Naive thymus-derived CD4-positive, alpha-beta T cell (primary cell): Measurements from ENCODE around the gene AFAP1. TPM values are rescaled to one million over a fixed set of nuclear protein-coding genes. Genes with fewer than 3 reads are reported as not detected.

Source experiments
- ATAC-seq: fragments of 150-1000 bp; cut with Tn5 transposase; 2 replicates; pipeline ENCODE4 v1.10.0; 2021; ENCODE audit warnings: mild to moderate bottlenecking, moderate library complexity
- CTCF ChIA-PET: fragments of 350-600 bp; sonication (Branson Sonifier 250); formaldehyde crosslinking; loops from one replicate; lab custom pipeline; 2021; ENCODE audit warnings: antibody characterized with exemption; lab: Charles Lee
- POLR2A ChIA-PET: fragments of 350-600 bp; sonication (Branson Sonifier 250); formaldehyde crosslinking; loops from one replicate; lab custom pipeline; 2021; ENCODE audit warnings: antibody characterized with exemption, inconsistent platforms; lab: Charles Lee
- DNase-seq, 9 donors: peaks; one replicate each; pipeline versions ENCODE4 v3.0.0 to v3.0.0-alpha.2; 2020 to 2022; ENCODE audit warnings: mixed read lengths in 1 of 9
- H3K27ac ChIP-seq: one replicate; pipeline ENCODE4 v1.7.0; 2013; ENCODE audit warnings: mild to moderate bottlenecking, low read depth, low read length, moderate library complexity
- H3K27me3 ChIP-seq, 2 donors: one replicate each; pipeline ENCODE4 v1.7.0; 2013; ENCODE audit warnings: low read length in 2 of 2, mild to moderate bottlenecking in 2 of 2, moderate library complexity in 2 of 2; ENCODE audit not compliant: control insufficient read depth in 2 of 2, insufficient read depth in 2 of 2
- H3K36me3 ChIP-seq, 3 experiments: 1 replicate in 2 of 3; 2 replicates in 1 of 3; pipeline ENCODE4 v1.7.0; 2013; ENCODE audit warnings: low read length in 3 of 3, mild to moderate bottlenecking in 3 of 3, moderate library complexity in 1 of 3; ENCODE audit not compliant: insufficient read depth in 3 of 3, control insufficient read depth in 2 of 3
- H3K4me1 ChIP-seq, 2 donors: one replicate each; pipeline ENCODE4 v1.7.0; 2013; ENCODE audit warnings: low read length in 2 of 2, mild to moderate bottlenecking in 2 of 2, moderate library complexity in 1 of 2; ENCODE audit not compliant: control insufficient read depth in 2 of 2, insufficient read depth in 2 of 2
- H3K4me3 ChIP-seq: 2 replicates; pipeline ENCODE4 v1.7.0; 2013; ENCODE audit warnings: mild to moderate bottlenecking, low read length
- H3K9me3 ChIP-seq, 3 experiments: 1 replicate in 2 of 3; 2 replicates in 1 of 3; pipeline ENCODE4 v1.7.0; 2013; ENCODE audit warnings: low read length in 3 of 3; ENCODE audit not compliant: control insufficient read depth in 2 of 3
- H3K27ac Mint-ChIP-seq, 9 donors: one replicate each; pipeline ENCODE4 v1.8.0; 2020 to 2022; ENCODE audit warnings: mixed read lengths in 9 of 9, mild to moderate bottlenecking in 8 of 9, moderate library complexity in 5 of 9, inconsistent platforms in 2 of 9
- H3K27me3 Mint-ChIP-seq, 5 donors: one replicate each; pipeline ENCODE4 v1.8.0; 2021 to 2022; ENCODE audit warnings: mixed read lengths in 5 of 5, mild to moderate bottlenecking in 1 of 5
- H3K36me3 Mint-ChIP-seq, 5 donors: one replicate each; pipeline ENCODE4 v1.8.0; 2020 to 2022; ENCODE audit warnings: mixed read lengths in 5 of 5, mild to moderate bottlenecking in 3 of 5, inconsistent platforms in 1 of 5
- H3K4me1 Mint-ChIP-seq, 7 donors: one replicate each; pipeline ENCODE4 v1.8.0; 2020 to 2022; ENCODE audit warnings: mixed read lengths in 7 of 7, mild to moderate bottlenecking in 3 of 7, inconsistent platforms in 1 of 7
- H3K4me3 Mint-ChIP-seq, 10 donors: one replicate each; pipeline ENCODE4 v1.8.0; 2020 to 2022; ENCODE audit warnings: mild to moderate bottlenecking in 10 of 10, mixed read lengths in 10 of 10, moderate library complexity in 6 of 10, inconsistent platforms in 2 of 10
- H3K9me3 Mint-ChIP-seq, 11 donors: one replicate each; pipeline ENCODE4 v1.8.0; 2020 to 2022; ENCODE audit warnings: mixed read lengths in 11 of 11, mild to moderate bottlenecking in 4 of 11, inconsistent platforms in 1 of 11, moderate library complexity in 1 of 11
- intact Hi-C, 2 donors: fragments of 100-400 bp; cut with micrococcal nuclease; formaldehyde crosslinking; loops; one replicate each; pipeline ENCODE4 v1.15.1; 2023
- polyA plus RNA-seq, 2 donors: library from polyadenylated mRNA; unstranded; fragments of 300-500 nt; fragmentation: Illumina TruSeq; gene quantifications; one replicate each; pipeline ENCODE4 v1.2.3, GENCODE V29; 2021
- total RNA-seq, 6 experiments: library from RNA in 5 of 6; stranded (reverse) in 5 of 6; gene quantifications; 1 replicate in 5 of 6; 2 replicates in 1 of 6; pipeline ENCODE4 v1.2.3 and lab custom pipeline; 2021 to 2026

The AFAP1 gene
- total and polyA plus RNA-seq, 7 experiments from 2014 or later, result 2.2 to 27.2 (median 9.6) TPM

DNA sequence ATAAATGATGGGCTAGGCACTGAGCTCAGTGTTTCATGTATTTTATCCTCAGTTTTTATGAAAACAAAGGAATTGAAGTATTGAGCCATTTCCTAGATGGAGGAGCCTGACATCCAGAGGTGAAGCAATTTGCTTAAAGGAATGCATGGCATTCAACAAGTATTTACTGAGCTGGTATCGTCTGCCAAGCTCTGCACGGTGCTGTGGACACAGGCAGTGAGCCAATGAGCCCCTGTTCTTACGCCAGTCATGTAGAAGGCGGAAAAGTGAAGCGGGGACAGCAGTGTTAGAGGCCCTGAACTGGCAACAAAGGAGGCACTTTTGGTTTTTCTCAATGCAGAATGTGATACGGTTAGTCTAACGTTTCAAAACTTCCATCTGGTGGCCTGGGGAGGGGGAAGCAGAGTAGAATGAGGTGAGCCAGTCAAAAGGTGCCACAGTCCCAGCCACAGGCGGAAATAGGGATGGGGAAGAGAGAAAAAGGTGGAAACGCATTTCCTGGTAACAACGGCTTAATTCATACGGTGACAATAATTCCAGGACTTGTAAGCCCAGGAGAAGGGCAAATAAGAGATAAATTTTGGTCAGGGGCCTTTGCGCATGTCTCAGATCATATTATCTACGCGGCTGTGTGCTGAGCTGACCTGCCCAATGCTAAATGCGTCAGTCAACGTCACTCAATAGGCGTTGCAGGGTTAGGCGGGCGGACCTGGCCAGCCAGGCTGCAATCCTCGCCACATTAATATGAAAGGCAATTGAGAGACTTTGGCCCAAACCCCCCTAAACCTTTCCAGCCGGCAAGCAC, 133.9 kb downstream of the AFAP1 start:
- no peak for ATAC-seq
- Histone ChIP-seq H3K4me3 (no peak overlapping the region), H3K27me3 (no peaks in the 10 kb centered on the region), H3K27ac (no peak overlapping the region), H3K4me1 (no peaks in the 10 kb centered on the region), H3K36me3 (peaks cover 0 to 17% (median 0%) of the 10 kb centered on the region in 3 experiments), H3K9me3 (no peaks in the 10 kb centered on the region)
- Mint-ChIP-seq H3K27ac (peak overlapping the region in 2 of 9 donors; percentile 21 to 30), H3K9me3 (no peaks in the 10 kb centered on the region), H3K4me1 (peaks cover 5 to 22% (median 14%) of the 10 kb centered on the region in 7 donors), H3K36me3 (peaks cover 0 to 24% (median 18%) of the 10 kb centered on the region in 5 donors), H3K27me3 (no peaks in the 10 kb centered on the region), H3K4me3 (no peak overlapping the region)
- CTCF ChIA-PET, result interaction anchor here (0.6 to 5.6 kb wide), 13 partner anchors 11 to 182 kb away, joined by 3 to 62 read pairs (median 4); no protein-coding TSS in a partner anchor
- intact Hi-C loops, result loop anchor here (2.0 to 10.0 kb wide), 5 partner anchors 49 to 281 kb away; no protein-coding TSS in a partner anchor
- POLR2A ChIA-PET, result no interaction called here
- DNase-seq, result no peak

DNA sequence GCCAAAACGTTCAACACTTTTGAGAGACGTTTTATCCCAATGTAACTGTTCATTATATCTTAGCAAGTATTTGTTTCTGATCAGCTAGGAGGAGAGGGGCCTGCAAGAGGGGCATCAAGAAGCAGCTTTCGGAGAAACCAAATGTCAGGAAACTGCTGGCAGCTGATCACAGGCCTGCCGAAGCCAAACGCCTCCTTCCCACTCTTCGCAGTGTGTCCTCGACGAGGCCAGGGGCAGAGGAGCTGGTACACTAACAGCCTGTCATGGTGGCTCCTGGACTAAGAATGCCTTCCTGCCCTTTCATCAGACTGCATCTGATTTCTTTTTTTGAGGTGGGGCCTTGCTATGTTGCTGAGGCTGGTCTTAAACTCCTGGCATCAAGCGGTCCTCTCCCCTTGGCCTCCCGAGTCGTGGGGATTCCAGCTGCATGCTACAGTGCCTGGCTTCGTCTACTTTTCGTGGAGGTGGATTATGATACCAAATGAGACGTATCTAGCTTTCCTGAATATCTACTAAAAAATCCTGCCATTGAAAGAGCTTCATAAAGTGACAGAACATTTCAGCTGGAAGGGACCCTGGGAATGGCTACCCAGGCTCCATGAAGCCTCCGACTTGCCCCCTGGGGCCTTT, 134.8 kb downstream of the AFAP1 start:
- no peak overlapping the region for H3K4me3 ChIP-seq
- H3K4me3 Mint-ChIP-seq, result no peak overlapping the region
- peaks cover 0 to 21% (median 0%) of the 10 kb centered on the region in 3 experiments for H3K36me3 ChIP-seq
- H3K27me3 Mint-ChIP-seq, result no peaks in the 10 kb centered on the region
- H3K4me1 ChIP-seq, result no peaks in the 10 kb centered on the region
- H3K27me3 ChIP-seq, result no peaks in the 10 kb centered on the region
- H3K27ac ChIP-seq, result no peak overlapping the region
- H3K27ac Mint-ChIP-seq, result peak overlapping the region in 3 of 9 donors; percentile 30 to 69 (median 36)
- H3K4me1 Mint-ChIP-seq, result peaks cover 5 to 22% (median 14%) of the 10 kb centered on the region in 7 donors
- H3K36me3 Mint-ChIP-seq, result peaks cover 7 to 27% (median 21%) of the 10 kb centered on the region in 5 donors
- no peak for ATAC-seq
- intact Hi-C loops, result loop anchor here (1.0 to 10.0 kb wide), 12 partner anchors 39 to 280 kb away; partner anchors contain the start of gene AFAP1 (in 1 of the 2)
- DNase-seq, result no peak
- no peaks in the 10 kb centered on the region for H3K9me3 ChIP-seq
- CTCF ChIA-PET, result interaction anchor here (0.7 to 5.6 kb wide), 22 partner anchors 9 to 296 kb away, joined by 3 to 62 read pairs (median 4); no protein-coding TSS in a partner anchor
- POLR2A ChIA-PET, result interaction anchor here (1.3 kb wide), 1 partner anchor 181 kb away, joined by 4 read pairs; no protein-coding TSS in a partner anchor
- no peaks in the 10 kb centered on the region for H3K9me3 Mint-ChIP-seq

DNA sequence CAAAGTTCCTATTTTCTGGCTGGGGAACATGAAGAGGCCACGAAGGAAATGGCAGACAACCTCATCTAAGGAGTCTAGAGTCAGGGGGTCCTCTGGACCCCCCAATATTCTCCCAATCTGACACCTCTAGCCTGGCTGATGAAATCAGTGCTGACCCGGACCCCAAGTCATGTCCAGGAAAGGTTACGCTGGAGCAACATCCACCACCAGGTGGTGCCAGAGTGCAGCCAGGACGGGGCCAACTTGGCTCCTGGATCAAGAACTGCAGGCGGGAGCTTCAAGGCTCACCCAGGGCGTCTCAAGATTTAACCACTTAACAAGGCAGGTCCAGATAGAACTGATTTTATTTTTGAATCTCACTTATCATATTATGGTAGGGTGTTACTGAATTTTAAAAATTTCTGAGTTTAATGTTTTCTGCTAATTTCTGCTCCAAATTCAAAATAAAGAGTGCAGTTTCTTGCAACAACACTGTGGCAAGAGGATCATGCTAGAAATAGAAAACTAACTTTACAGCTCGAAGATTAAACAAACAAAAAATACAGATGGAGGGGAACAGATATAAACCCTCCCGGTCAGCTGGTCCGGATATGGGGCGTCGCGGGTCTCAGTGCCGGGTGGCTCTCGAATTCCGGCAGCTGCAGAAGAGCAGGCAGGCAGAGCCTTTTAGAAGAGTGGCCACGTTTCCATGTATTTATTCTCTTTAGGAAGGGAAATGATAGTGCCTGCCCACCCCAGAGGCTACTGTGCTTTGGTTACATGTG, 135.5 kb downstream of the AFAP1 start:
- Mint-ChIP-seq H3K4me3 (peak overlapping the region in 1 of 10 donors; percentile 12), H3K36me3 (peaks cover 10 to 33% (median 27%) of the 10 kb centered on the region in 5 donors), H3K9me3 (no peaks in the 10 kb centered on the region), H3K4me1 (peaks cover 5 to 22% (median 14%) of the 10 kb centered on the region in 7 donors), H3K27ac (peak overlapping the region in 3 of 9 donors; percentile 6 to 15 (median 10)), H3K27me3 (no peaks in the 10 kb centered on the region)
- CTCF ChIA-PET, result interaction anchor here (0.7 to 5.6 kb wide), 20 partner anchors 10 to 296 kb away, joined by 3 to 62 read pairs (median 5); no protein-coding TSS in a partner anchor
- Histone ChIP-seq H3K27me3 (no peaks in the 10 kb centered on the region), H3K36me3 (peaks cover 0 to 27% (median 0%) of the 10 kb centered on the region in 3 experiments), H3K27ac (no peak overlapping the region), H3K9me3 (no peaks in the 10 kb centered on the region), H3K4me3 (no peak overlapping the region), H3K4me1 (no peaks in the 10 kb centered on the region)
- POLR2A ChIA-PET, result interaction anchor here (1.3 kb wide), 1 partner anchor 182 kb away, joined by 4 read pairs; no protein-coding TSS in a partner anchor
- ATAC-seq (peak; percentile 76), DNase-seq (peak; percentile 46 to 81 (median 66))
- intact Hi-C loops, result loop anchor here (1.0 to 10.0 kb wide), 13 partner anchors 40 to 611 kb away; partner anchors contain the start of genes AFAP1 (in 1 of the 2) and SORCS2 (in 1 of the 2)

DNA sequence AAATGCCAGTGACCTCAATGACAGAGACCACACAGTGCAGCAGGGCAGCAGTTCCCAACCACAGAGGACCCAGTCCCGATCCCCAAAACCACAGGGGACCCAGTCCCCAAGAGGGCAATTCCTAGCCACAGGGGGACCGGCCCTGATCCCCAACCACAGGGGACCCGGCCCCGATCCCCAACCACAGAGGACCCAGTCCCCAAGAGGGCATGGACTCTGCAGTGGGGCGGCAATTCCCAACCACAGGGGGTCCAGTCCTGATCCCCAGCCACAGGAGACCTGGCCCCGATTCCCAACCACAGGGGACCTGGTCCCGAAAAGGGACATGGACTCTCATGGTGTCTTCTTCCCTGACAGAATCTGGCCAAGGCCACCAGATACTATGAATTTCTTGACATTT, 136.3 kb downstream of the AFAP1 start:
- H3K27ac ChIP-seq, result no peak overlapping the region
- intact Hi-C loops, result loop anchor here (2.0 to 10.0 kb wide), 5 partner anchors 64 to 611 kb away; partner anchors contain the start of gene SORCS2 (in 1 of the 2)
- H3K4me3 Mint-ChIP-seq, result no peak overlapping the region
- peaks cover 5 to 22% (median 14%) of the 10 kb centered on the region in 7 donors for H3K4me1 Mint-ChIP-seq
- H3K36me3 ChIP-seq, result peaks cover 0 to 28% (median 0%) of the 10 kb centered on the region in 3 experiments
- no peak overlapping the region for H3K4me3 ChIP-seq
- H3K9me3 ChIP-seq, result no peaks in the 10 kb centered on the region
- H3K27me3 ChIP-seq, result no peaks in the 10 kb centered on the region
- ATAC-seq (no peak), DNase-seq (no peak)
- POLR2A ChIA-PET, result no interaction called here
- peaks cover 0 to 2% (median 0%) of the 10 kb centered on the region in 11 donors for H3K9me3 Mint-ChIP-seq
- H3K4me1 ChIP-seq, result no peaks in the 10 kb centered on the region
- CTCF ChIA-PET, result interaction anchor here (1.0 to 2.6 kb wide), 12 partner anchors 11 to 185 kb away, joined by 3 to 34 read pairs (median 6); no protein-coding TSS in a partner anchor
- H3K27ac Mint-ChIP-seq, result no peak overlapping the region
- H3K36me3 Mint-ChIP-seq, result peaks cover 10 to 36% (median 27%) of the 10 kb centered on the region in 5 donors
- no peaks in the 10 kb centered on the region for H3K27me3 Mint-ChIP-seq

DNA sequence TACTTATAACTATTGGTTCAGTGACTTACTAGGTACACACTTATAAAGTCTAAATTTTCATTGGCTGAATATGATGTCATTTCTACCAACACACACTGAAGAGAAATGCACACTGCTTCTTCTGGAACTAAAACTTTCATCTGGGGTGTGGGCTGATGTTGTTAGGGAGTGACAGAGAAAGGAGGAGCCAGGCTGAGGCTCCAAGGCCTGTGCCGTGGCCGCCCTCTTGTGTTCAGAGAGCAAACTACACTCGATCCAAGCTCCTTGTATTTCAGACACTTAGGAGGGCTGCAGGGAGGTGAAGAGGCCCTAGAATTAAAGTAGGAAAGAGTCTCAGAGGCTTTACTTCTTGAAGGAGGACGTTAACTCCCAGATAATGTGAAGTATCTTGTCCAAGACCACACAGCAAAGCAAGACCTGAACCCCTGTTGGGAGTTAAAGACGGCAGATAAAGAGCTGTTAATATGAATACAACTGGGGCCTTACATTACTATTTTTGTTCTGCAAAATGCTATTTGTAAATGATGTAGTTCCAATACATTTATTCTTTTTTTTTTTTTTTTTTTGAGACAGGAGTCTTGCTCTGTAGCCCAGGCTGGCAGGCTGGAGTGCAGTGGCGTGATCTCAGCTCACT, 137.5 kb downstream of the AFAP1 start:
- no peaks in the 10 kb centered on the region for H3K4me1 ChIP-seq
- DNase-seq (peak; percentile 42 to 79 (median 68)), ATAC-seq (peak; percentile 94)
- Mint-ChIP-seq H3K27ac (peak overlapping the region in 5 of 9 donors; percentile 2 to 74 (median 45)), H3K9me3 (peaks cover 0 to 2% (median 0%) of the 10 kb centered on the region in 11 donors), H3K27me3 (no peaks in the 10 kb centered on the region), H3K36me3 (peaks cover 10 to 39% (median 31%) of the 10 kb centered on the region in 5 donors), H3K4me3 (no peak overlapping the region), H3K4me1 (peaks cover 5 to 22% (median 14%) of the 10 kb centered on the region in 7 donors)
- no peak overlapping the region for H3K4me3 ChIP-seq
- CTCF ChIA-PET, result interaction anchor here (0.8 to 2.6 kb wide), 23 partner anchors 8 to 608 kb away, joined by 3 to 34 read pairs (median 4); no protein-coding TSS in a partner anchor
- intact Hi-C loops, result loop anchor here (1.0 to 10.0 kb wide), 9 partner anchors 32 to 609 kb away; partner anchors contain the start of gene SORCS2 (in 1 of the 2)
- POLR2A ChIA-PET, result interaction anchor here (0.6 to 1.0 kb wide), 3 partner anchors 36 to 772 kb away, joined by 3 to 5 read pairs (median 5); no protein-coding TSS in a partner anchor
- H3K27ac ChIP-seq, result no peak overlapping the region
- H3K9me3 ChIP-seq, result no peaks in the 10 kb centered on the region
- no peaks in the 10 kb centered on the region for H3K27me3 ChIP-seq
- peaks cover 0 to 28% (median 0%) of the 10 kb centered on the region in 3 experiments for H3K36me3 ChIP-seq
